GM12865 (cell line): ENCODE results near the gene DYSF.

ENCODE experiments used
- DNase-seq: peaks from one replicate; pipeline ENCODE4 v3.0.0; 2010; ENCODE audit warnings: low read depth
- H3K4me3 ChIP-seq: 2 replicates; pipeline ENCODE4 v1.5.1; 2011; ENCODE audit warnings: mild to moderate bottlenecking, low read depth, low read length, control low read depth
- TF ChIP-seq, protein P1 (sequence below): IDR thresholded peaks from 2 replicates; pipeline ENCODE4 v1.5.1; 2011; ENCODE audit warnings: low read length, control low read depth, low read depth, inconsistent platforms; ENCODE audit not compliant: insufficient read depth; ENCODE audit errors: missing control alignments

Gene DYSF

DNA sequence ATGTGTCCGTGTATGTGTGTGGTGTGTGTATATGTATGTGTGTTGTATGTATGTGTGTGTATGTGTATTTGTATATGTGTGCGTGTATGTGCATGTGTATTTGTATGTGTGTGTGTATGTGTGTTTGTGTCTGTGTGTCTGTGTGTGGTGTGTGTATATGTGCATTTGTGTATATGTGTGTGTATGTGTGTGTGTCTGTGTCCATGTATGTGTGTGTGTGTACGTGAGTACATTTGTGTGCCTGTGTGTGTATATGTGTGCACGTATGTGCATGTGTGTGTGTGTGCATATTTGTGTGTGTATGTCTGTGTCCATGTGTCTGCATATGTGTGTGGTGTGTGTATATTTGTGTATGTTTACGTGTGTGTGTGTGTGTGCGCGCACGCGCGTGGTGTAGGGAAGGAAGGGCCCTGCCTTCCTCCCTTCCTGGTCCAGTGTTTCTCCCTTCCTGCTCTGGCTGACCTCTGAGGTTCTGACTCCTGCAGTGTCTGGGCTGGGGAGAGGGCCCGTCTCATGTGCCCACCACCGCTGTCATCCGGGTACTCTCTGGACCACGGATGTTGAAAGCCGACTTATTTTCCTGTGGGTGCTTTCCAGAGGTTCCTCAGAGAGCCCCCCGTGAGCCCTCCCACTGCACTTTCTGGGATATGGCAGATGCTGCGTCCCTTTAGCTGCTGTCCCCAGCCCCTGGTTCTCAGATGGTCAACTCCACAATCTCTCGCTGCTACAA, 209.5 kb downstream of the DYSF start:
- DNase-seq, result no peak
- TF ChIP-seq, protein P1, sequence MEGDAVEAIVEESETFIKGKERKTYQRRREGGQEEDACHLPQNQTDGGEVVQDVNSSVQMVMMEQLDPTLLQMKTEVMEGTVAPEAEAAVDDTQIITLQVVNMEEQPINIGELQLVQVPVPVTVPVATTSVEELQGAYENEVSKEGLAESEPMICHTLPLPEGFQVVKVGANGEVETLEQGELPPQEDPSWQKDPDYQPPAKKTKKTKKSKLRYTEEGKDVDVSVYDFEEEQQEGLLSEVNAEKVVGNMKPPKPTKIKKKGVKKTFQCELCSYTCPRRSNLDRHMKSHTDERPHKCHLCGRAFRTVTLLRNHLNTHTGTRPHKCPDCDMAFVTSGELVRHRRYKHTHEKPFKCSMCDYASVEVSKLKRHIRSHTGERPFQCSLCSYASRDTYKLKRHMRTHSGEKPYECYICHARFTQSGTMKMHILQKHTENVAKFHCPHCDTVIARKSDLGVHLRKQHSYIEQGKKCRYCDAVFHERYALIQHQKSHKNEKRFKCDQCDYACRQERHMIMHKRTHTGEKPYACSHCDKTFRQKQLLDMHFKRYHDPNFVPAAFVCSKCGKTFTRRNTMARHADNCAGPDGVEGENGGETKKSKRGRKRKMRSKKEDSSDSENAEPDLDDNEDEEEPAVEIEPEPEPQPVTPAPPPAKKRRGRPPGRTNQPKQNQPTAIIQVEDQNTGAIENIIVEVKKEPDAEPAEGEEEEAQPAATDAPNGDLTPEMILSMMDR, result no peak
- H3K4me3 ChIP-seq, result no peak overlapping the region

DNA sequence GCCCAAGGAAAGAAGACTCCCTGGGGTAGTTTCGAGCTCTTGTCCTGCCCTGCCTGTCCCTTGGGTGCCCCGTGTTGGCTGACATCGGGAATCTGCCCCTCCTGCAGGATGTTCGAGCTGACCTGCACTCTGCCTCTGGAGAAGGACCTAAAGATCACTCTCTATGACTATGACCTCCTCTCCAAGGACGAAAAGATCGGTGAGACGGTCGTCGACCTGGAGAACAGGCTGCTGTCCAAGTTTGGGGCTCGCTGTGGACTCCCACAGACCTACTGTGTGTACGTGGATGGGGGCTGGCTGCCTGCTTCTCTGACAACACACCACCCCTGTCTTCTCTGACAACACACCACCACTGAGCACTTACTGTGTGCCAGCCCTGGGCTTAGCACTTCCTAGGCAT, 210.8 kb downstream of the DYSF start:
- no peak for DNase-seq
- TF ChIP-seq, protein P1, result no peak
- no peak overlapping the region for H3K4me3 ChIP-seq

DNA sequence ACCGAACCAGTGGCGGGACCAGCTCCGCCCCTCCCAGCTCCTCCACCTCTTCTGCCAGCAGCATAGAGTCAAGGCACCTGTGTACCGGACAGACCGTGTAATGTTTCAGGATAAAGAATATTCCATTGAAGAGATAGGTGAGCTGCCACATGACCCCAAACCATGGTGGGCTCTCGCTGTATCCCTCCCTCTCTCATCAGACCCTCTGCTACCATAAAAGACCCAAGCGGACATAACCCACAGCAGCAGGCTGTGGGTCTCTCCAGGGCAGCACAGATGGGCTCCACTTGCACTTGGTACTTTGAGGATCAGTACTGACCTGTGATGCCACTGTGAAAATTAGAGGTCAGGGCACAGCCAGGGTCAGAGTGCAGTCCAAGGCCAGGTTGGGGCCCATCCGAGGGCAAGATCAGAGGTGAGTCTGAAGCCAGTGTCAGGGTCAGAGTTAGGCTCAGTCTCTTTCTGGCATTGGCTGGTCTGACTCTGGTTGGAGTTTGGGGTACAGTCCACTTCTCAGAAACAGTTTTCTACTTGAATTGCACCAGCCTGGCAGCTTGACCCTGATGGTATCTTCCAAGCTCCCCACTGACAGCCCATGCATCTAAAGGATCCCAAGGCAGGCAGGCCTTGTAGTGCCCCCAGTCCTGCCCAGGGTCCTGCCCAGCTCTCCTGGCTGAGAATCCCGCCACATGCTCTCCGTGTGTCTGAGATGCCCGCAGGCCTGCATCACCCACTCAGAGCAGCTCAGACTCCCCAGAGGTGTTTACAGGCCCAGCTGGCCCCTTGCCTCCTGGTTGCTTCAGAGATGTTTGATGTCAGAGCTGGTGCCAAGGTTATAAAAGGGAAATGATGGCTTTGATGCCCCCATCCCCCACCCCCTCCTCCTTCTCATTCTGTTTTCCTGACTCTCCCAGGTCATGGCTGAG, 212.1 kb downstream of the DYSF start:
- TF ChIP-seq, protein P1, result no peak
- no peak for DNase-seq
- H3K4me3 ChIP-seq, result no peak overlapping the region

DNA sequence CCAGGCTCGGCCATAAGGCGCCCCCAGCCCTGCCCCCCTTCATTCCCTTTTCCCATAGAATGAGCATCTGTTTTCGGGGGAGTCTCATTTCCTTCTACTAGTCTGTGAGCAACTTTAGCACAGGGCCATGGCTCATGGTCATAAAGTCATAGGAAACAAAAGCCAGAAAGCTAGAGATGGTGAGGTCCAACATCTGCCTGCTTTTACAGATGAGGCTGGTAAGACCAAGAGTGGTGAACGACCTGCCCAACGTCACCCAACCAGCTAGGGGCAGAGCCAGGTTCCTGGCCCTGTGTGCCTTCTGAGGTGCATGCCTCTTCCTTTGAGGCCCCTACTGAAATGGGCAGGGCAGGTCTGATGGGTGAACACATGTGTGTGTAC, 212.7 kb downstream of the DYSF start:
- no peak for DNase-seq
- no peak overlapping the region for H3K4me3 ChIP-seq
- TF ChIP-seq, protein P1, result no peak

DNA sequence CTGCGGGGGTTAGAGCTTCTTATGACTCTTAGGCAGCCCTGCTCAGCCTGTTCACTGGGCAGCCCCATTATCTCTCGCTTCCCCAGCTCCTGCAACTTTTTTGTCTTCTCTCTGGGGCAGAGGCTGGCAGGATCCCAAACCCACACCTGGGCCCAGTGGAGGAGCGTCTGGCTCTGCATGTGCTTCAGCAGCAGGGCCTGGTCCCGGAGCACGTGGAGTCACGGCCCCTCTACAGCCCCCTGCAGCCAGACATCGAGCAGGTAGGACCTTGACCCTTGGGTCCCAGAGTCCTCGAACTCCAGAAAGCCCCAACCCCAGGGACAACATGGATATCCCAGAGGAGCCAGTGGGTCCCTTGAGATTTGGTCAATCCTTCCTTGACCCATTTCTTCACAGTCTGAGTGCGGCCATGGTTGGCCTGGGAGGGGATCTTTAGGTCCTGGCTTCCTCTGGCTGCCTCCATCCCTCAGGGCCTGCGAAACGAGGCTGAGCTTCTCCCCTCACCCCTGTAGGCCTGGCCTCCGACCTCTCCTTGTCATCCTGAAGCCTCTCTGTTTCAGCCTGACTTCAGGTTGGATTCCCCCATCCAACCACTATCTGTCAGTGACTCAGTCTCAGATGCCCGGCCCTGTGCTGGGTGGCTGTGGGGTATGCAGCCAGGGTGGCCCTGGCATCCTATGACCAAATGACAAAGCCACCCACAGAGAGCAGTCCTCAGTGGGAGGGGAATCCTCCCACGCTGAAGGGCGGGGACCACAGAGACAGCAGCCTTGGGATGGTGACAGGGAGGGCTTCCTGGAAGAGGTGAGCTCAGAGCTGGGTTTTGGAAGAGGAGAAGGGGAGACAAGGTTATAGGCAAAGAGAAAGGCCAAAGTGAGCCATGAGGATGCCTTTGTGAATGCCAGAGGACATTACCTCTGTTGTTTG, 214.2 kb downstream of the DYSF start:
- H3K4me3 ChIP-seq, result no peak overlapping the region
- TF ChIP-seq, protein P1, result no peak
- DNase-seq, result no peak

DNA sequence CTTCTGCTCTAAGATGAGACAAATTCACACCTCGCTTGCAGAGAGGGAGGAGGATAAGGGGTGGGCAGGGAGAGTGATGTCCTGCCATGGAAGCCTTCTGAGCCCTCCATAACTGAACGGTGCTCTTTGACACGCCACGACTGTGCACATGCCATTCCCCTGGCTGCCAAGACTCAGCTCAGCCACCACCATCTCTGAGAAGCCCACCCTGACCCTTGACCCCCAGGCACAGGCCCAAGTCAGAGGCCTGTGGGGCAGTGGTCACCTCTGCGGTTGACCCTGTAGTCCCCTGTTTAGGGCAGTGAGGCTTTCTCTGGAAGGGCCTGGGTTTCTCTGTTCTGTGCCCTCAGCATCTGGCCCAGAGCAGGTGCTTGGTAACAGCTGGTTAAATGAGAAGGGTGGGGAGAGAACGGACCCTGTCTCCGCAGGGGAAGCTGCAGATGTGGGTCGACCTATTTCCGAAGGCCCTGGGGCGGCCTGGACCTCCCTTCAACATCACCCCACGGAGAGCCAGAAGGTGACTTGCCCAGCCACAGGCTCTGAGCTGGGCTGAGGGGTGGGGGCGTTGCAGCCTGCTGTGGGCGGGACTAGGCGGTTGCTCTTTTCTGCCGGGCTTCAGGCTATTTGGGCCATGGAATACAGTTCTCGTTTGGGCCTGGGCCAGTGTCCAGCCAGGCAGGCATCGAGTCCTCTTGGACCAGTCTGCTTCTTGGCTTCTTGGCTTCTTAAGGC, 215.1 kb downstream of the DYSF start:
- TF ChIP-seq, protein P1, result no peak
- no peak for DNase-seq

More for the DNA sequence above, 215.1 kb downstream of the DYSF start:
- no peak overlapping the region for H3K4me3 ChIP-seq
